ENCODE results near the gene ADAM20.

GRCh38 chr14:70558356-70558755 is 23.6 kb upstream of the ADAM20 start:
- TF ChIP-seq CTCF (IDR thresholded peaks at IDR 0.05), result no peak
- no peak for TF ChIP-seq POLR2A (IDR thresholded peaks at IDR 0.05)
